K562 (cell line): ENCODE data around the gene IQCN. TPM values are rescaled to one million over a fixed set of nuclear protein-coding genes. Genes with fewer than 3 reads are reported as not detected.

ENCODE experiments used
- ATF7 ChIP-seq: fragments of 450-650 bp; IDR thresholded peaks from 2 replicates; pipeline ENCODE4 v1.7.1; 2014; ENCODE audit warnings: mild to moderate bottlenecking, moderate library complexity
- CBX3 ChIP-seq, 2 experiments: IDR thresholded peaks; 1 replicate in 1 of 2; 2 replicates in 1 of 2; pipeline ENCODE4 v1.6.1; 2012; ENCODE audit warnings: inconsistent platforms in 2 of 2, low read length in 2 of 2, borderline replicate concordance in 1 of 2, control low read depth in 1 of 2
- CHD4 ChIP-seq: fragments of 200-600 bp; sonication (generic); IDR thresholded peaks from 3 replicates; pipeline ENCODE4 v1.6.1; 2012; ENCODE audit warnings: low read depth, mild to moderate bottlenecking, mixed read lengths, low read length, inconsistent platforms; ENCODE audit not compliant: insufficient read depth, insufficient replicate concordance, poor library complexity, severe bottlenecking
- ETV6 ChIP-seq, 3 experiments: fragments of 150-350 bp in 1 of 3; sonication (generic) in 1 of 3; formaldehyde crosslinking in 1 of 3; IDR thresholded peaks; 2 replicates each; pipeline versions ENCODE4 v1.6.1 to v1.8.0; 2014 to 2022; ENCODE audit warnings: borderline replicate concordance in 2 of 3, low read depth in 2 of 3, antibody characterized with exemption in 1 of 3, low read length in 1 of 3, mild to moderate bottlenecking in 1 of 3, missing genetic modification reagents in 1 of 3
- EZH2 ChIP-seq: IDR thresholded peaks from 2 replicates; pipeline ENCODE4 v1.6.1; 2012; ENCODE audit warnings: low read depth, mild to moderate bottlenecking, inconsistent platforms, low read length, borderline replicate concordance
- FOS ChIP-seq: IDR thresholded peaks from 3 replicates; pipeline ENCODE4 v1.6.1; 2011; ENCODE audit not compliant: insufficient read length; ENCODE audit errors: extremely low read depth
- MTA2 ChIP-seq: fragments of 450-650 bp; IDR thresholded peaks from 2 replicates; pipeline ENCODE4 v1.6.1; 2016; ENCODE audit warnings: low read depth
- MTA3 ChIP-seq: fragments of 450-650 bp; formaldehyde crosslinking; IDR thresholded peaks from 2 replicates; pipeline ENCODE4 v1.6.1; 2017; ENCODE audit warnings: mild to moderate bottlenecking, borderline replicate concordance
- MYNN ChIP-seq, 2 experiments: sonication (generic); formaldehyde crosslinking in 1 of 2; IDR thresholded peaks; 2 replicates each; pipeline versions ENCODE4 v1.5.0 to v1.6.1; 2016 to 2020; ENCODE audit warnings: antibody characterized with exemption in 1 of 2, missing genetic modification reagents in 1 of 2
- POLR3A ChIP-seq: IDR thresholded peaks from 2 replicates; pipeline ENCODE4 v1.6.1; 2011; ENCODE audit warnings: borderline replicate concordance, mild to moderate bottlenecking, moderate library complexity; ENCODE audit not compliant: insufficient read length, insufficient read depth; ENCODE audit errors: extremely low read depth
- RNF2 ChIP-seq: sonication (generic); IDR thresholded peaks from 2 replicates; pipeline ENCODE4 v1.6.1; 2016
- SMC3 ChIP-seq: conservative IDR thresholded peaks from 2 replicates; pipeline ENCODE4 v1.6.1; 2011; ENCODE audit warnings: low read depth, low read length, improper control_type of control experiment; ENCODE audit not compliant: insufficient read depth
- YY1 ChIP-seq, 3 experiments: IDR thresholded peaks; 2 replicates each; pipeline ENCODE4 v1.6.1; 2011; ENCODE audit warnings: low read length in 2 of 3, mild to moderate bottlenecking in 2 of 3, moderate library complexity in 2 of 3, borderline replicate concordance in 1 of 3, control low read depth in 1 of 3, low read depth in 1 of 3; ENCODE audit not compliant: insufficient read depth in 3 of 3, insufficient replicate concordance in 2 of 3, control insufficient read depth in 1 of 3, insufficient read length in 1 of 3; ENCODE audit errors: extremely low read depth in 1 of 3
- ZFP36 ChIP-seq: fragments of 150-350 bp; IDR thresholded peaks from 2 replicates; pipeline ENCODE4 v1.6.1; 2018; ENCODE audit warnings: low read length, low read depth; ENCODE audit not compliant: partially characterized antibody
- ZNF717 ChIP-seq: fragments of 250-450 bp; sonication (Bioruptor Pico); IDR thresholded peaks from 2 replicates; pipeline ENCODE4 v1.5.0; 2021
- ZSCAN29 ChIP-seq: fragments of 450-650 bp; IDR thresholded peaks from 2 replicates; pipeline ENCODE4 v1.6.1; 2017
- ZSCAN32 ChIP-seq: fragments of 450-650 bp; formaldehyde crosslinking; IDR thresholded peaks from 2 replicates; pipeline ENCODE4 v1.4.0; 2020; ENCODE audit warnings: mild to moderate bottlenecking, moderate library complexity
- polyA plus RNA-seq, 8 experiments: library from polyadenylated mRNA; depleted of rRNA in 4 of 8; stranded (reverse) in 5 of 8; unstranded in 3 of 8; fragments of >200 nt; fragmentation: Nextera tagmentation in 2 of 8; fragmentation: Illumina TruSeq in 1 of 8; extraction: Ambion mirVana in 2 of 8; extraction: Trizol in 1 of 8; gene quantifications; 2 replicates each; pipeline versions ENCODE4 v1.2.1 to v1.2.3, GENCODE V29; 2011 to 2014; ENCODE audit warnings: inconsistent platforms in 1 of 8, missing spikeins in 1 of 8
- total RNA-seq, 7 experiments: library from RNA; depleted of rRNA in 6 of 7; stranded (reverse); fragments of >200 nt in 6 of 7; fragmentation: Illumina TruSeq in 2 of 7; extraction: Trizol in 2 of 7; gene quantifications; 2 replicates each; pipeline versions ENCODE4 v1.2.1 to v1.2.3, GENCODE V29; 2011 to 2021; ENCODE audit warnings: low replicate concordance in 1 of 7
- TF ChIP-seq, protein P1 (sequence below): fragments of 200-800 bp; sonication (Bioruptor generic); IDR thresholded peaks from 2 replicates; pipeline ENCODE4 v1.6.1; 2017; ENCODE audit warnings: missing genetic modification characterization, missing compliant biosample characterization
- TF ChIP-seq, protein P2 (sequence below), 2 experiments: fragments of 450-650 bp; IDR thresholded peaks; 2 replicates each; pipeline ENCODE4 v1.6.1; 2016
- TF ChIP-seq, protein P3 (sequence below): fragments of 450-650 bp; formaldehyde crosslinking; conservative IDR thresholded peaks from 2 replicates; pipeline ENCODE4 v1.4.0; 2022; ENCODE audit warnings: mild to moderate bottlenecking, missing genetic modification characterization

The IQCN gene
- total and polyA plus RNA-seq, 9 of the 15 experiments (the other 6 are each of a cell fraction or from before 2014, with no cell fraction given), result 0.01 to 0.07 (median 0.04) TPM; not detected in 3

- TF ChIP-seq ETV6 (IDR thresholded peaks at IDR 0.05; ENCODE audit: borderline replicate concordance in 1 of 2, low read depth in 2 of 2, low read length in 1 of 2), result no peak
- TF ChIP-seq ETV6 (CRISPR knock-in tag; IDR thresholded peaks at IDR 0.05; ENCODE audit: borderline replicate concordance), result no peak
- TF ChIP-seq POLR3A, result no peak
- no peak for TF ChIP-seq ZNF717 (CRISPR knock-in tag)
- TF ChIP-seq ZSCAN32 (CRISPR knock-in tag), result no peak
- no peak for TF ChIP-seq CHD4
- TF ChIP-seq, protein P1, sequence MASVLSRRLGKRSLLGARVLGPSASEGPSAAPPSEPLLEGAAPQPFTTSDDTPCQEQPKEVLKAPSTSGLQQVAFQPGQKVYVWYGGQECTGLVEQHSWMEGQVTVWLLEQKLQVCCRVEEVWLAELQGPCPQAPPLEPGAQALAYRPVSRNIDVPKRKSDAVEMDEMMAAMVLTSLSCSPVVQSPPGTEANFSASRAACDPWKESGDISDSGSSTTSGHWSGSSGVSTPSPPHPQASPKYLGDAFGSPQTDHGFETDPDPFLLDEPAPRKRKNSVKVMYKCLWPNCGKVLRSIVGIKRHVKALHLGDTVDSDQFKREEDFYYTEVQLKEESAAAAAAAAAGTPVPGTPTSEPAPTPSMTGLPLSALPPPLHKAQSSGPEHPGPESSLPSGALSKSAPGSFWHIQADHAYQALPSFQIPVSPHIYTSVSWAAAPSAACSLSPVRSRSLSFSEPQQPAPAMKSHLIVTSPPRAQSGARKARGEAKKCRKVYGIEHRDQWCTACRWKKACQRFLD (CRISPR knock-in tag), result no peak
- peak; percentile 33; the same call in 1 of the 2 replicates for TF ChIP-seq ATF7
- TF ChIP-seq ZSCAN29, result no peak
- TF ChIP-seq CBX3 (IDR thresholded peaks at IDR 0.05; ENCODE audit: borderline replicate concordance in 1 of 2, low read length in 2 of 2), result peak in 1 of 2 experiments; percentile 20; a peak in 1 of 3 replicates
- peak; percentile 30 for TF ChIP-seq ZFP36
- TF ChIP-seq MTA3, result peak; percentile 28; the same call in 1 of the 2 replicates
- TF ChIP-seq, protein P2, sequence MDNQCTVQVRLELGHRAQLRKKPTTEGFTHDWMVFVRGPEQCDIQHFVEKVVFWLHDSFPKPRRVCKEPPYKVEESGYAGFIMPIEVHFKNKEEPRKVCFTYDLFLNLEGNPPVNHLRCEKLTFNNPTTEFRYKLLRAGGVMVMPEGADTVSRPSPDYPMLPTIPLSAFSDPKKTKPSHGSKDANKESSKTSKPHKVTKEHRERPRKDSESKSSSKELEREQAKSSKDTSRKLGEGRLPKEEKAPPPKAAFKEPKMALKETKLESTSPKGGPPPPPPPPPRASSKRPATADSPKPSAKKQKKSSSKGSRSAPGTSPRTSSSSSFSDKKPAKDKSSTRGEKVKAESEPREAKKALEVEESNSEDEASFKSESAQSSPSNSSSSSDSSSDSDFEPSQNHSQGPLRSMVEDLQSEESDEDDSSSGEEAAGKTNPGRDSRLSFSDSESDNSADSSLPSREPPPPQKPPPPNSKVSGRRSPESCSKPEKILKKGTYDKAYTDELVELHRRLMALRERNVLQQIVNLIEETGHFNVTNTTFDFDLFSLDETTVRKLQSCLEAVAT (IDR thresholded peaks at IDR 0.05), result no peak
- TF ChIP-seq SMC3, result no peak
- peak in 1 of 3 experiments; percentile 22 for TF ChIP-seq YY1 (IDR thresholded peaks at IDR 0.05; ENCODE audit: borderline replicate concordance in 1 of 3, control insufficient read depth in 1 of 3, extremely low read depth in 1 of 3, insufficient read depth in 3 of 3, insufficient read length in 1 of 3, insufficient replicate concordance in 2 of 3, low read depth in 1 of 3, low read length in 2 of 3)
- 0 out of 2 replicates have a peak, but pooled peaks have one; percentile 23 for TF ChIP-seq MYNN (IDR thresholded peaks at IDR 0.05)
- TF ChIP-seq MYNN (CRISPR knock-in tag; IDR thresholded peaks at IDR 0.05), result no peak
- no peak for TF ChIP-seq EZH2
- TF ChIP-seq, protein P3, sequence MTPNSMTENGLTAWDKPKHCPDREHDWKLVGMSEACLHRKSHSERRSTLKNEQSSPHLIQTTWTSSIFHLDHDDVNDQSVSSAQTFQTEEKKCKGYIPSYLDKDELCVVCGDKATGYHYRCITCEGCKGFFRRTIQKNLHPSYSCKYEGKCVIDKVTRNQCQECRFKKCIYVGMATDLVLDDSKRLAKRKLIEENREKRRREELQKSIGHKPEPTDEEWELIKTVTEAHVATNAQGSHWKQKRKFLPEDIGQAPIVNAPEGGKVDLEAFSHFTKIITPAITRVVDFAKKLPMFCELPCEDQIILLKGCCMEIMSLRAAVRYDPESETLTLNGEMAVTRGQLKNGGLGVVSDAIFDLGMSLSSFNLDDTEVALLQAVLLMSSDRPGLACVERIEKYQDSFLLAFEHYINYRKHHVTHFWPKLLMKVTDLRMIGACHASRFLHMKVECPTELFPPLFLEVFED, result no peak
- peak; percentile 18 for TF ChIP-seq FOS
- no peak for TF ChIP-seq MTA2
- no peak for TF ChIP-seq RNF2
These were observed 26.9 kb upstream of the IQCN start (continued) for GRCh38 chr19:18300930-18301717.
